Stimulated activated CD4-positive, alpha-beta T cell treated with anti-CD3 and anti-CD28 coated beads, Interleukin-4, amount 100 ng/mL, for 4 hours (primary cell): ENCODE data around the gene CRKL.
"Not testable (repeated sequence)": the region's sequence is repeated elsewhere in the genome, so short reads cannot be mapped to it uniquely, and the experiment has no call there.

Experiments used
- DNase-seq, 2 experiments: peaks; one replicate each; pipeline ENCODE4 v3.0.0-alpha.2; 2020

Gene CRKL

DNA sequence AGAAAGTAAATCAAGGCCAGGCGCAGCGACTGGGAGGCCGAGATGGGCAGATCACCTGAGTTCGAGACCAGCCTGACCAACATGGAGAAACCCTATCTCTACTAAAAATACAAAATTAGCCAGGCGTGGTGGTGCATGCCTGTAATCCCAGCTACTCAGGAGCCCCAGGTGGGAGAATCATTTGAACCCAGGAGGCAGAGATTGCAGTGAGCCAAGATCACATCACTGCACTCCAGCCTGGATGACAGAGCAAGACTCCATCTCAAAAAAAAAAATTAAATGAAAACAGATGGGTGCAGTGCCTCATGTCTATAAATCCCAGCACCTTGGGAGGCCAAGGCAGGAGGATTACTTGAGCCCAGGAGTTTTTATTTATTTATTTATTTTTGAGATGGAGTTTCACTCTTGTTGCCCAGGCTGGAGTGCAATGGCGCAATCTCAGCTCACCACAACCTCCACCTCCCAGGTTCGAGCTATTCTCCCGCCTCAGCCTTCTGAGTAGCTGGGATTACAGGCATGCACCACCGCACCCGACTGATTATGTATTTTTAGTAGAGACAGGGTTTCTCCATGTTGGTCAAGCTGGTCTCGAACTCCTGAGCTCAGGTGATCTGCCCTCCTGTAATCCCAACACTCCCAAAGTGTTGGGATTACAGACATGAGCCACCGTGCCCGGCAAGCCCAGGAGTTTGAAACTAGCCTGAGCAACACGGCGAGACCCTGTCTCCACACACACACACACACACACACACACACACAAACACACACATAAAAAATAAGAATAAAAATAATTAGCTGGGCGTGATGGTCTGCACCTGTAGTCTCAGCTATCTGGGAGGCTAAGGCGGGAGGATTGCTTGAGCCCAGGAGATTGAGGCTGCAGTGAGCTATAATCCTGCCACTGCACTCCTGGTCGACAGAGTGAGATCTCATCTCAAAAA lies 15.8 kb upstream of the CRKL start:
- DNase-seq: not testable (repeated sequence)

DNA sequence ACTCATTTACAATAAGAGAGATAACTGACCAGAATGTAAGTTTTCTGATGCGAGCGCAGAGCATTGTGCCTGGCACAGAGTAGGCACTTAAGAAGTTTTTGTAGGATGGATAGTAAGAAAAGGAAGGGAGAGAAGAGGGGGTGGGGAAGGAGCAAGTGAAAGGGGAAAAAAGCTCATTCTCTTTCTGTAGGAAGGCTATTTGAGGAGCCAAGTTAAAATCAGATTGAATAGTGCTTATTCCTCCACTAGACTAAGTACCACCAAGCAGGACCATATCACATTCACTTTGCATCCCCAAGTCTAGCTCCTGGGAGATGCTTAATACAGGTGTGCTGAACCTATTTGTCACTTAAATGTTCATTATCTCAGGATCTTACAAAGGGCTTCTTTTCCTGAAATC lies 14.1 kb upstream of the CRKL start:
- DNase-seq: no peak

DNA sequence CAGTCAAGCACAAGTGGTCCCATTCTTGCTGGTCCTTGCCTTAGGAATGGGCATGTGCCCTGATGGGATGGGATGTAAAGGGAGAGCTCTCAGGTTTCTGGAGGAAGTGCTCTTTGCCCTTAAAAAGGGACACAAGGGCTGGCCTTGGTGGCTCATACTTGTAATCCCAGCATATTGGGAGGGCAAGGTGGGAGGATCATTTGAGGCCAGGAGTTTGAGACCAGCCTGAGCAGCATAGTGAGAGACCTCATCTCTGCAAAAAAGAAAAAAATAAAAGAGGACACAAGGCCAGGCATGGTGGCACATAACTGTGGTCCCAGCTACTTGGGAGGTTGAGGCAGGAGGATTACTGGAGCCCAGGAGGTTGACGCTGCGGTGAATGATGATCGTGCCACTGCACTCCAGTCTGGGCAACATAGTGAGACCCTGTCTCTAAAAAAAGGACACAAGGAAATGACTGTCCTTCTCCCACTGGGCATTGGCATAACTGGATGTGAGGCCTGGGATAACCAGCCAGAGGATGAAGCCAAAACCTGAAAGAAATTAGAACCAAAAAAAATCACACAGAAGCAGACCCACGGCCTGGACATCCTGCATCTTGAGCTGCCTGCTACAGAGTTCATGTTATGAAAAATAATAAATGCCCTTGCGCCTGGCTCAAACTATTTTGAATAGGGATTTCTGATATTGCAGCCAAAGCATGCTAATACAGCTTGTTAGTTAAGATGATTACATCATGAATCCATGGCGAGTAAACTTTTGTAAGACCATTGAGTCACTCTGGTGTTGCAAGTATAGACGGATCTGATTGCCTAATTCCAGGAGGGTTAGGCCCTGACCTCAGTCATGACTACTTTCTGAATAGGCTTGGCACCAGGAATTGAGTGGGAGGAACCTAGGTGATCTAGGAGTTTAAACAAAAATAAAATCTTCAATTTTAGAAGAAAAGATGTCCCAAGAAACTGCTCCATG lies 12.9 kb upstream of the CRKL start:
- DNase-seq: no peak

DNA sequence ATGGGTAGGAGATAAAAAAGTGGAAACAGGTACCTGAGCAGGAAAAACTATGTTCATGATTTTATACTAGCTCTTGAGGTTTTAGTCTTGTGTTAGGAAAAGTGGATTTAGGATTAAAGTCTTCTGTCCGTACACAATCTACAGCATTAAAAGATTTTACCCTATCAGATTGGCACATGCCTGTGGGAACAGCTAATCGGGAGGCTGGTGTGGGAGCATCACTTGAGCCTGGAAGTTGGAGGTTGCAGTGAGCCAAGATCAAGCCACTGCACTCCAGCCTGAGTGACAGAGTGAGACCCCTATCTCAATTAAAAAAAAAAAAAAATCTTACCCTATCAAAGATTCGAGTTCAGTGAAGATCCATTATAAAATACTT lies 12.2 kb upstream of the CRKL start:
- no peak for DNase-seq

DNA sequence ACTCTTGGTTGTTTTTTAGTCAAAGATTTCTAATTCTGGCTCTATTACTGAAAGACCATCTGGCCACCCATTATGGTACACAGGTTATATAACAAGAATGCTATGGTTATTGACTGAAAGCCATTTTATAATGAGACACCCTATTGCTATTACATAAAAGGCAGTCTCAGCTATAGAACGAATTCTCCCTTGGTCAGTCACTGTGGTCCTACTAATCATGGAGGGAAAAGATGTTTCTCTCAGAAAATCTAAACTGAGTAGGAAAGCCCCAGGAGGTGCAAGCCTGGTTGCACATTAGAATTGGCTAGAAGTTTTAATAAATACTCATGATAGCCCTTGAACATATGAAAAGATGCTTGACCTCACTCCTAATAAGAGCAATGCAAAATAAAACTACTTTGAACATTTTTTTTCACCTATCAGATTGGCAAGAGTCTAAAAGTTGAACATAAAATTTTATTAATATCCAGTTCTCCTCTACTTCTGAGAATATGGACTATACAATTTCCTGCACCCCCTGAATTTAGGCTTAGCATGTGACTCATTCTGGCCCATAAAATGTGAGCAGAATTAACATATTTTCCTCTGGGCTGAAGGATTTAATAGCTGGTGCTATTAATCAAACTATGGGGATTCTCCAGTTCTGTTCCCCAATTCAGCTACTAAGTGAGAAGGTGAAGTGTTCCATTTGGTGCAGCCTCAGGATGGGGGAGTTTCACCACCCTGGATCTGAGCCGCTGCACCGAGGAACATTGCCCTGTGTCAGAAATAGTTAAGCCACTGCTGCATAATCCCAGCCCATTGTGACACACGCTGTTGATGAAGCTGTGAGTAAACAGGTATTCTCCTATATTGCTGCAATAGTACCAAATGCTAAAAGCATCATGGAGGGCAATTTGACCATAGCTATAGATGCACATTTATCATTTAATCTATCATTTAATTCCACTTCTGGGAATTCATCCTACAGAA lies 11.5 kb upstream of the CRKL start:
- DNase-seq: no peak

DNA sequence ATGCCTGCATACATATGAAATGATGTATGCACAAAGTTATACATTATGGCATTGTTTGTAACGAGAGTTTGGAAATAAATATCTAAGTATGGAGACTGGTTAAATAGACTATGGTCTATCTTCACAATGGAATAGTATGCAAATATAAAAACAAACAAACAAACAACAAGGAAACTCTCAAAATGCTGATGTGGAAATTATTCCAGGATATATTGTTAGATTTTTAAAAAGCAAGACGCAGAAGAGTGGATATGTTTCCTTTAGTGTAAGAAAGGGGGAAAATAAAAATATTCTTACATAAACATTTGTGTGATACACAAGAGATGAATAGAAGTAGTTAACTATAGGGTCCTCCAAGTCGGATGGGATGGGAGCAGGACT lies 10.8 kb upstream of the CRKL start:
- DNase-seq: no peak

DNA sequence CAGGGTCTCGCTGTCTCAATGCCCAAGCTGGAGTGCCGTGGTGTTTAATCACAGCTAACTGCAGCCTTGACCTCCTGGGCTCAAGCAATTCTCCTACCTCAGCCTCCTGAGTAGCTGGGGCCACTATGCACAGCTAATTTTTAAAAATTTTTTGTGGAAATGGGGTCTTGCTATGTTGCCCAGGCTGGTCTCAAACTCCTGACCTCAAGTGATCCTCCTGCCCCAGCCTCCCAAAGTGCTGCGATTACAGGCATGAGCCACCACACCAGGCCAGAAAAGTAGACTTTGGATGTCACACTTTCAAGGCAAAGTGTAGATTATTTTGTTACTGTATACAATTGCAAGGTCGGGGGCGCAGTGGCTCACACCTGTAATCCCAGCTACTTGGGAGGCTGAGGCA lies 8.5 kb upstream of the CRKL start:
- DNase-seq: not testable (repeated sequence)

DNA sequence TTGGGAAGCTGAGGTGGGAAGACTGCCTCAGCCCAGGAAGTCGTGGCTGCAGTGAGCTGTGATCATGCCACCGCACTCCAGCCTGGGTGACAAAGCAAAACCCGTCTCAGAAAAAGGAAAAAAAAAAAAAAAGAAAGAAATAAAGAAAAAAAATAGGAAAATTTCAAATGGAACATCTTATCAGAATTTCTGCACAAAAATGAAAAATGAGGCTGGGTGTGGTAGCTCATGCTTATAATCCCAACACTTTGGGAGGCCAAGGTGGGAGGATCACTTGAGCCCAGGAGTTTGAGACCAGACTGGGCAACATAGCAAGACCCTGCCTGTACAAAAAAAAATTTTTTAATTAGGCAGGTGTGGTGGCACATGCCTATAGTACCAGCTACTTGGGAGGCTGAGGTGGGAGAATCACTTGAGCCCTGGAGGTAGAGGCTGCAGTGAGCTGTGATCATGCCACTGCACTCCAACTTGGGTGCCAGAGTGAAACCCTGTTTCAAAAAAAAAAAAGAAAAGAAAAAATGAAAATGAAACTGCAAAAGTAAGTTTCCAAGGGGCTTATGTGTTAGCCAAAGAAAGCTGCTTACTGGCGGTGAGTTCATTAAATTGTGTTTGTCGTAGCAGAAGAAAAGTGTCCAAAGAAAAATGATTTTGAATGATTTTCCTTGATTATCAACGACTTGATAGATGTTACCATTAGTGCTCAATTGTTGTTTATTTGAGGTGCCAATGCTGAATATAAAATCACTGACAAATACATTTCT lies 7.5 kb upstream of the CRKL start:
- DNase-seq: no peak

DNA sequence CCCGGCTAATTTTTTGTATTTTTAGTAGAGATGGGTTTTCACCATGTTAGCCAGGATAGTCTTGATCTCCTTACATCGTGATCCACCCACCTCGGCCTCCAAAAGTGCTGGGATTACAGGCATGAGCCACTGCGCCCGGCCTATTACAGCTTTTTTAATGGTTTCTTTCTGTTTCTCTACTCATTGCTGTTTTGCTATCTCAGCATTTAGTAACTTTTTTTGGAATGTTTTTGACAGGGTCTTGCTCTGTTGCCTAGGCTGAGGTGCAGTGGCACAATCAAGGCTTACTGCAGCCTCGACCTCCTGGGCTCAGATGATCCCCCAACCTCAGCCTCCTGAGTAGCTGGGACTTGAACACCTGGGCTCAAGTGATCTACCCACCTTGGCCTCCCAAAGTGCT lies 4.7 kb upstream of the CRKL start:
- no peak for DNase-seq

DNA sequence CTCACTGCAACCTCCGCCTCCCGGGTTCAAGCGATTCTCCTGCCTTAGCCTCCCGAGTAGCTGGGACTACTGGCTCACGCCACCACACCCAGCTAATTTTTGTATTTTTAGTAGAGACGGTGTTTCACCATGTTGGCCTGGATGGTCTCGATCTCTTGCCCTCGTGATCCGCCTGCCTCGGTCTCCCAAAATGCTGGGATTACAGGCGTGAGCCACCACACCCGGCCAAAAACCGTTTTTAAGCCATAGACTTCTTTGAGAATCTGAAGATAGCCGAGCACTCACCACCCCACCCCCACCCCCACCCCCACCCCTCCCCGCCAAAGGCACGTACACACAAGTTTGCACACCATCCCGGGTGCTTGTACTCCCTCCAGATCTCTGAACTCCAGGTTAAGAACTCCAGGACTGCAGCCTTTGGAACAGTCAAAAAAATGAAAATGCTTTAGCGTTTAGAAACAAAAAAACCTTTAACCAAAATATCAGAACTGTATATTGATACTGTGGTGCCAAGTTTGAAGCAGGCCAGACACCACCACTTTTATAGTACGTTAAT lies 1.5 kb downstream of the CRKL start:
- no peak for DNase-seq

DNA sequence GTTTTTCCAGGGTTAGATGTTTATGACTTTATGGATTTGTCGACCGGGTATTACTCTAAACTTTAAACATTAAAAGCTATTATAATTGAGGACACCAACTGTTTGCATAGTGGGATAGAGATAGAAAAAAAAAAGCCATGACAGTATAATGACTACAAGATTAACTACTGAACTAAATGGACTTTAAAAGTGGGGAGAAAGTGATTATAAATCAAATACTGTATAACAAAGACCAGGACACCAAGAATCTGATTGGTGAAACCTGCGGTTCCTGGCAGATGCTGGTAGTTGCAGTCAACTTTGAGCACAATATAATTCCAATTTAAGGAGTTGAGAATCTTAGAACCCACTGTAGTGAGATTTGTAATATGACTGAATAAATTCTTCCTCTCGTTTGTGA lies 2.5 kb downstream of the CRKL start:
- DNase-seq: no peak

DNA sequence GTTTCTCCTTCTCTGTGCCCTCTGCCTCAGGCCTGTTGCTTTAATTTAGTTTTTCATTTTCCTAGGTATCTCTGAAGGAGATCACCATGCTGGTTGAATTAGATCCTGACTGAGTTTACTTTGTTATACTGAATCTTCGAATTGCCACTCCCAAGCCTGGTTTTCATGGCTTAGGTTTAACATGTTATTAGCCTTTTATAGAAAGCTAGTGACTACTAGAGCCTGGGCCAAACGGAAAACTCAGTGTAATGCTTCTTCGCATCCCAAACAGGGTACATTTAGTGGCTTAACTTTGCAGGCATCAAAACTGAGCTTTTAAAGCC lies 3.6 kb downstream of the CRKL start:
- DNase-seq: no peak

DNA sequence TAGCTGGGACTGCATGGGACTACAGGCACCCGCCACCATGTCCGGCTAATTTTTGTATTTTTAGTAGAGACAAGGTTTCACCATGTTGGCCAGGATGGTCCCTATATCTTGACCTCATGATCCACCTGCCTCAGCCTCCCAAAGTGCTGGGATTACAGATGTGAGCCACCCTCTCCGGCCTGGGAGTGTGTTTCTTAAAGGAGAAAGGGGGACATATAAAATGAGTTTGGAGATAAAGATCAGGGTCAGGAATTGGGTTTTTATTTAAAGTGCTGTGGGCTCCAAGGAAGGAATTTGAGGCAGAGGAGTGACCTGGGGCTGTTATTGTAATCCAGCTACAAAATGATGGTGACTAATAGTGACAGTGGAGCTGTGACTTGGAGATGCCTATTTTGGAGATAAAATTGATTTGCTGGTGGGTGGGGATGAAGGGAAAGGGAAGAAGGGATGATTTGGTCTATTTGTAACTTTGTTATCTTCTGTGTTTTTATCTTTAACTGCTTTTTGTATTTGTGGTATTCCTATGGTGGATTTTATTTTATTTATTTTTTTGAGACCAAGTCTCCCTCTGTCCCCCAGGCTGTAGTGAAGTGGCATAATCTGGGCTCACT lies 5.0 kb downstream of the CRKL start:
- no peak for DNase-seq

DNA sequence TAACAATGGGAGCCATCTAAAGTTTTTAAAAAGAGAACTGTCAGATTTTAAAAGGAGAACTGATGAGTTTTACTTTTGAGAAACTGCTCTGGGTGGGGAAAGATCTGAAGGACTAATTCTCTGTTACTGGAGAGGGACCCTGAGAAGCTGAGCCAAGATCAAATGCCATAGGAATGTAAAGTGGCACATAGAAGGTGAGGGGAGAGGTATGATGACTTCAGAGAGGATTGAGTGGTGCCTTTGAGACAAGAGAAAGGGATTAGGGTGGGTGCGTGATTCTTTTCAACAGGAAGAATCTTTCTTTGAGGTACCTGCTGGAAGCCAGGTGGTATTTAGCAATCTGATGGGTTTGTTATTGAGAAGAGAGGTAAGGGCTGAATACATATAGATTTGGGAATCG lies 9.0 kb downstream of the CRKL start:
- no peak for DNase-seq

DNA sequence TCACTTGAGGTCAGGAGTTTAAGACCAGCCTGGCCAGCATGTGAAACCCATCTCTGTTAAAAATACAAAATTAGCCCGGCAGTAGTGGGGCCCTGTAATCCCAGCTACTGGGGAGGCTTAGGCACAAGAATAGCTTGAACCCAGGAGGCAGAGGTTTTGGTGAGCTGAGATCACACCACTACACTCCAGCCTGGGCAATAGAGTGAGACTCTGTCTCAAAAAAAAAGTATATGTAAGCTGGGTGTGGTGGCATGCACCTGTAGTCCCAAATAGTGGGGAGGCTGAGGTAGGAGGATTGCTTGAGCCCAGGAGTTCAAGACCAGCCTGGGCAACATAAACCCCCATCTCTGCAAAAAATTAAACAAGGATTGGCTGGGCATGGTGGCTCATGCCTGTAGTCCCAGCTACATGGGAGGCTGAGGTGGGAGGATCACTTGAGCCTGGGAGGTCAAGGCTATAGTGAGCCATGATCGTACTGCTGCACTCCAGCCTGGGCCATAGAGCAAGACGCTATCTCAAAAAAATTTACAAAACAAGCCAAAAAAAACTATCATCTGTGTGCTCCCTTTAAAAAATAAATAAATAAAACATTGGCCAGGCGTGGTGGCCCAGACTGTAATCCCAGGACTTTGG lies 10.8 kb downstream of the CRKL start:
- DNase-seq: no peak

DNA sequence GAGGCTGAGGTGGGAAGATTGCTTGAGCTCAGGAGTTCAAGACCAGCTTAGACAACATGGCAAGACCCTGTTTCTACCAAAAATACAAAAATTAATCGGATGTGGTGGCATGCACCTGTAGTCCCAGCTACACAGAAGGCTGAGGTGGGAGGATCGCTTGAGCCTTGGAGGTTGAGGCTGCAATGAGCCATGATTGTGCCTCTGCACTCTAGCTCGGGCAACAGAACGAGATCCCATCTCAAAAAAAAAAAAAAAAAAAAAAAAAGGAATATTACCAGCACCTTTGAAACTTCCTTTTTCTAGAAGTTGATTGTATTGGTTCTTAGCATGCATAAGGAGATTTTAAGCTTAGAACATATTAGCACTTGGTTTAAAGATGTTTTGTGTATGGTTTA lies 11.4 kb downstream of the CRKL start:
- no peak for DNase-seq

DNA sequence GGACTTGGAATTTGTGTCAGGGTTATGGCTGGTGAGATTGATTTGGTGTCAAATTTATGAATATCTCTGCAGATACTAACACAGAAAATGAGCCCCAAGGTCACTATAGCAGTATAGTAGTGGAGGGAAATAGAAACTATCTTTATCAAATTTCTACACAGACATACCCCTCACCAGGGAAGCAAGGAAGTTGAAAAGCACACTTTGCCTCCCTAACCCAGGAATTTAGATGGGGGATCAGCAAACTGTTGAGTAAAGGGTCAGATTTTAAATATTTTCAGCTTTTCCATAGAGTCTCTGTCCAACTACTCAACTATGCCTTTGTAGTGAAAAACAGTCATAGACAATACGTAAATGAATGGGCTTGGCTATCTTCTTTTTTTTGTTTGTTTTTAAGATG lies 12.8 kb downstream of the CRKL start:
- DNase-seq: no peak

DNA sequence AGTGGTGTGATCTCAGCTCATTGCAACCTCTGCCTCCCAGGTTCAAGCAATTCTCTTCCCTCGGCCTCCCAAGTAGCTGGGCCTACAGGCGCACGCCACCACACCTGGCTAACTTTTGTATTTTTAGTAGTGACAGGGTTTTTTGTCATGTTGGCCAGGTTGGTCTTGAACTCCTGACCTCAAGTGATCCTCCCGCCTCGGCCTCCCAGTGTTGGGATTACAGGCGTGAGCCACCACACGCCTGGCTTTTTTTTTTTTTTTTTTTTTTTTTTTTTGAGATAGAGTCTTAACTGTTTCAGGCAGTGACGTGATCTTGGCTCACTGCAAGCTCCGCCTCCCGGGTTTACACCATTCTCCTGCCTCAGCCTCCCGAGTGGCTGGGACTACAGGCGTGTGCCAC lies 13.2 kb downstream of the CRKL start:
- DNase-seq: not testable (repeated sequence)

DNA sequence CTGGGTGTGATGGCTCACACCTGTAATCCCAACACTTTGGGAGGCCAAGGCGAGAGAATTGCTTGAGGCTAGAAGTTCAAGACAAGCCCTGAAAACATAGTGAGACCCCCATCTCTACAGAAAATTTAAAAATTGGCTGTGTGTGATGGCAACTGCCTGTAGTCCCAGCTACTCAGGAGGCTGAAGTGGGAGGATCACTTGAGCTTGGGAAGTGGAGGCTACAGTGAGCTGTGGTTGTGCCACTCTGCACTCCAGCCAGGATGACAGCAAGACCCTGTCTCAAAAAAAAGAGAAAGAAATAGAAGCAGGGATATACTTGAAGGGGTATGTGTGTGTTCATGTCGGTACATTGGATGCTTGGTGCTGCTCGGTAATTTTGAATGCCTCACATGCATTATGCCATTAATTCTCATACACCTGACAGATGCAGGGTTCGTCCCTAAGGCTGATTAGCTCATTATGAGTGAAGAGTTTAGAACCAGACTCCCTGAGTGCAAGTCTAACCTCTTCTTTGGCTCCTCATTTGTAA lies 14.0 kb downstream of the CRKL start:
- no peak for DNase-seq

DNA sequence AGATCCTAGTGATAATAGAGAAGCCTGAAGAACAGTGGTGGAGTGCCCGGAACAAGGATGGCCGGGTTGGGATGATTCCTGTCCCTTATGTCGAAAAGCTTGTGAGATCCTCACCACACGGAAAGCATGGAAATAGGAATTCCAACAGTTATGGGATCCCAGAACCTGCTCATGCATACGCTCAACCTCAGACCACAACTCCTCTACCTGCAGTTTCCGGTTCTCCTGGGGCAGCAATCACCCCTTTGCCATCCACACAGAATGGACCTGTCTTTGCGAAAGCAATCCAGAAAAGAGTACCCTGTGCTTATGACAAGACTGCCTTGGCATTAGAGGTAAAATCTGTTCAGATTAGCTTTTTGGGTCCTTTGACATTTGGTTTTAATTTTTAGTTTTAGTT lies 16.7 kb downstream of the CRKL start:
- DNase-seq: no peak

DNA sequence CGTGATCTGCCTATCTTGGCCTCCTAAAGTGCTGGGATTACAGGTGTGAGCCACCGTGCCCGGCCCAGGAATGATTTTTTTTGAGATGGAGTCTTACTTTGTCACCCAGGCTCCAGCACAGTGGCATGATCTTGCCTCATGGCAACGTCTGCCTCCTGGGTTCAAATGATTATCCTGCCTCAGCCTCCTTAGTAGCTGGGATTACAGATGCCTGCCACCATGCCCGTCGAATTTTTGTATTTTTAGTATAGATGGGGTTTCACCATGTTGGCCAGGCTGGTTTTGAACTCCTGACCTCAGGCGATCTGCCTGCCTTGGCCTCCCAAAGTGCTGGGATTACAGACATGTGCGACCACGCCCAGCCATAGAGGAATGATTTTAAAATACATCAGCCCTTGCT lies 17.8 kb downstream of the CRKL start:
- not testable (repeated sequence) for DNase-seq
